ENCODE data around the gene GUCY2D.

GUCY2D gene

GRCh38 chr17:8068736-8069586 is 66.5 kb downstream of the GUCY2D start:
- DNase-seq: peak; percentile 43

- no peak for DNase-seq
Observed at GRCh38 chr17:8069587-8069860, 67.1 kb downstream of the GUCY2D start.

Data from hematopoietic multipotent progenitor cell treated with erythropoietin and hydrocortisone succinate and interleukin-3 and kit ligand, for 8 days (in vitro differentiated cells).